GM18873 (cell line): ENCODE results near the gene ELFN1.

Experiments
- ATAC-seq: cut with Tn5 transposase; IDR thresholded peaks from one replicate; pipeline ENCODE4 v1.9.1; 2021; ENCODE audit warnings: mild to moderate bottlenecking, moderate library complexity, moderate number of reproducible peaks; ENCODE audit not compliant: unreplicated experiment, low FRiP score

The ELFN1 gene

DNA sequence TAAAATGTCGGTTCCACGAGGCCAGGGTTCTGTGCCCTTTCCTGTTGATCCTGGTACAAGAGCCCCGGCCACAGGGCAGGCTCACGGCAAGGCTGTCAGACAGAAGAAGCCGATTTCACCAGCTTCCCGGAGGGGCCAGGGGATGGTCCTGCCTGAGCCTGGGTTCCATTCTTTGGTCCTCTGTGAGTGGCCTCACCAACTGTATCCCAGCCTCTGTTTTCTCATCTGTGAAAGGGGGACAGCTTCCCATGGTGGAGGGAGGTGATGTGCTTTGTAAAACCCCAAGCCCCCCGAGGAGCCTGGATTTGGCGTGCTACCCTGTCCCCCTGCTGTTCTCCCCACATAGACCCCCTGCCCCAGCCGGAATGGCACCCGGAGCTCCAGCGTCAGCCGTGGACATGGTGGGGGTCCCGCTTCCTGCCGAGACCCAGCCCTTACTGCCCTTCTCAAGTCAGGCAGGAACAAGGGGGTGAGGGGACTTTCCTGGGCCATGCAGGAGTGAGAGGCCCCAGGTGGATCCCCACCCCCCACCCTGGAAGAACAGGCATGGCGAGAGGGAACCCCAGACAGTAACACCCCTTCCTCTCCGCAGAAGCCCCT lies 28.3 kb upstream of the ELFN1 start:
- ATAC-seq: no peak

DNA sequence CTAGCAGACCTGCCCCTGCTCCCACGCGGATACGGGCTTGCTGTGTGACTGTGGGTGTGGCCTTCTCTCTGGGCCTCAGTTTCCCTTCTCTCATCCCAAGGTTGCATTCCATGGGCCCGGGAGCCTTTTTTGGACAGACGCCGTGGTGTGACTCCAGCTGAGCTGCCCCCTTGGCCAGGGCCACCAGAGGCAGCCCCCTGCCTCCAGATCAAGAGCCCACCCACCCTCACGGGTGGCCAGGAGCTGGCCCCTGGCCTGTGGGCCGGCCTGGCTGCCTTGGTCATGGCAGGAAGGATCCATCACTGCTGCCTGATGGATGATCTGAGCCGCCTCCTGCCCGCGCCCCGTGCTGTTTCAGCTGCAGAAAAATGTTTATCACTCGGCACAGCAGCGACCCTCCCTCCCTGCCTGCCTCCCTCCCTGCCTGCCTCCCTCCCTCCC lies 27.8 kb upstream of the ELFN1 start:
- ATAC-seq: no peak

DNA sequence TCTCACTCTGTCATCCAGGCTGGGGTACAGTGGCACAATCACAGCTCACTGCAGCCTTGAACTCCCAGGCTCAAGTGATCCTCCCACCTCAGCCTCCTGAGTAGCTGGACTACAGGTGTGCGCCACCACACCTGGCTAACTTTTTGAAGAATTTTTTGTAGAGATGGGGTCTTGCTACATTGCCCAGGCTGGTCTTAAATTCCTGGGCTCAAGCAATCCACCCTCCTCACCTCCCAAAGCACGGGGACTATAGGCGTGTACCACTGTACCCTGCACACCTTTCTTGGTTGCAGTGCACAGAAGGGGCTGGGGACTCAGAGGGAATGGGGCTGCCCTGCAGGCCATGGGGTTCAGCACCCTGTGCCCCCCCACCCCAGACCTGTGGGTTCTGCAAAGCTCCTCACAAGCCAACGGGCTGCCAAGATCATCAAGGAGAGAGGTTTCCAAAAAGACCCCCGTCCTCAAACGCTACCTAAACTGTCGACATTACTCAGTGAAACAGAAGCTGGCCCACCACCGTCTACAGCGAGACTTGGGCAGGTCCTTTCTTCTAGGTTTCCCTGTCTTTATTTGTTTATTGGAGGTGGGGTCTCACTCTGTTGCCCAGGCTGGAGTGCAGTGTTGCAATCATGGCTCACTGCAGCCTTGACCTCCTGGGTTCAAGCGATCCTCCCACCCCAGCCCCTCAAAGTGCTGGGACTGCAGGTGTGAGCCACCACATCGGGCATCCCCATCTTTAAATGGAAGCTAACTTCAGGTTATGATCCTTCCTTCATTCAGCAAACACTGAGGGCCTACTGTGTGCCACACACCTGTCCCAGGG lies 26.6 kb upstream of the ELFN1 start:
- no peak for ATAC-seq

DNA sequence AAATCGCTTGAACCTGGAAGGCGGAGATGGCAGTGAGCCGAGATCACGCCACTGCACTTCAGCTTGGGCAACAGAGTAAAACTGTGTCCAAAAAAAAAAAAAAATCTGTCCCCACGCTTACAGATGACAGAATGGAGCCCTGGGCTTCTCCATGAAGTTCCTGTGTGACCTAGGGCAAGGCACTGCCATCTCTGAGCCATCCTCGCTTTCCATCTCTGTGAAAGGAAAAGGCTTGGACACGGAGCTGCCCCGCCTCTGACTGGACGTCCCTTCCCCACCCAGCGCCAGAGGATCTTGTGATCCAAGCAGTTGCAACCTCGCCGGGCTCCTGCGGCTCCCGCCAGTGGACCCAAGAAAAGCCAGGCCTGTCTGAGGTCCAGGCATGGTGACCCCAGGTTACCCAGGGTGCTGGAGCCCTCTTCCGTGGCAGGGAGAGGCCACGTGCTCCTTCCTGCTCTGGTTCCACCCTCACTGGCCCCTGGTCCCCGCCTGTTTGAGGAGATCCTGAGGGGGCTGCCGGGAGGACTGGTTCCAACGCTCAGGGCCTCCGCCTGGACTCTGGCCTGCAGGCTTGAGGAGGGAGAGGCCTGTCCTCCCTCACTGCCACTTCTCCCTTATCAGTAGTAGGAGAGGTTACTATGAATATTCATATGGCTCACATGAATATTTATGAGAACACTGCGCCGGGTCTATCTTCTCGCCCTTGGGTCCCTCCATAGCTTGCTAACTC lies 25.6 kb upstream of the ELFN1 start:
- ATAC-seq: no peak

DNA sequence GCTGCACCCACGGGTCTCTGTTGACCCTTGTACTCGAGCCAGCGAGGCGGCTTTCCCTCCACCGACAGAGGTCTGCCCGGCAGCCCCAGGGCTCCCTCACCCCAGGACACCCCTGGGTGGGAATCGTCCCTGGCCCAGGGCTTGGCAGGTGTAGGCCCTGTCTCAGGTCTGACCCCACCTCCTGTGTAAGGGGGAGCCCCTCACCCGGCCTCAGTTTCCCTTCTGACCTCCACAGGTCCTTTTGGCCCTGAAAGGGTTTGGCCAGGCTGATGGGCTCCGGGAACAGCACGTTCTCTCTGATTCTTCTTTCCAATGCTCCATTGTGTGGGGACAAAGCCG lies 25.0 kb upstream of the ELFN1 start:
- ATAC-seq: no peak

DNA sequence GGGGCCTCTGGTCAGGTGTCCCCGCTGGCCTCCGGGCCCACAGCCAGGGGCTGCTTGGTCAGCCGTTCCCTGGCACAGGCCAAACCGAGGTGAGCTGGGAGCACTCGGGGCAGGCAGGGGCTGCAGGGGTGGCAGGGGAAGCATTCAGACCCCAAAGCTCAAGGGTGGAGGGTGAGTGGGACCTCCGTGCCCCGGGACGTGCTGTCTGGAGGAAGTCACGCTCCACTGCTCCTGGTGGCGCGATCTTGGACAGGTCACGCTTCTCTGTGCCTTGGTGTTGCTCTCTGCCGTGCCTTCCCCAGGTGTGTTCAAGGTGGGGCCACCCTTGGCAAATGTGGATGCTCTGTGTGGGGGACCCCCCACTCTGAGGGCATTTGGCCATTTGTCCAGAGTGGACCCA lies 24.6 kb upstream of the ELFN1 start:
- no peak for ATAC-seq

DNA sequence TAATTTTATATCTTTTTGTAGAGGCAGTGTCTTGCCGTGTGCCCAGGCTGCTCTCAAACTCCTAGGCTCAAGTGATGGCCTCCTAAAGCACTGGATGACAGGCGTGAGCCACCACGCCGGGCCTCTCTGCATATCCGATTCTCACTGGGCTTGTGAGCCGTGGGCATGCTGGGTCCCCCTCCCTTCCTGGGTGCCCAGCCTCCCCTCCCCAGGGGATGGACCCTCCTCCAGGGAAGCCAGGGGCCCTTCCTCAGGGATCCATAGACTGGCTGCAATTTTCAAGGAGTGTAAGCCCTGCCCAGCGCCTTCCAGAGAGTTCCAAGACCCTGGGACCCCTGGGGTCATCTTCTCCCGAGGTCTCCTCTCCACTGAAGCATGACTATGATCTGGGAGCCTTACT lies 23.7 kb upstream of the ELFN1 start:
- no peak for ATAC-seq

DNA sequence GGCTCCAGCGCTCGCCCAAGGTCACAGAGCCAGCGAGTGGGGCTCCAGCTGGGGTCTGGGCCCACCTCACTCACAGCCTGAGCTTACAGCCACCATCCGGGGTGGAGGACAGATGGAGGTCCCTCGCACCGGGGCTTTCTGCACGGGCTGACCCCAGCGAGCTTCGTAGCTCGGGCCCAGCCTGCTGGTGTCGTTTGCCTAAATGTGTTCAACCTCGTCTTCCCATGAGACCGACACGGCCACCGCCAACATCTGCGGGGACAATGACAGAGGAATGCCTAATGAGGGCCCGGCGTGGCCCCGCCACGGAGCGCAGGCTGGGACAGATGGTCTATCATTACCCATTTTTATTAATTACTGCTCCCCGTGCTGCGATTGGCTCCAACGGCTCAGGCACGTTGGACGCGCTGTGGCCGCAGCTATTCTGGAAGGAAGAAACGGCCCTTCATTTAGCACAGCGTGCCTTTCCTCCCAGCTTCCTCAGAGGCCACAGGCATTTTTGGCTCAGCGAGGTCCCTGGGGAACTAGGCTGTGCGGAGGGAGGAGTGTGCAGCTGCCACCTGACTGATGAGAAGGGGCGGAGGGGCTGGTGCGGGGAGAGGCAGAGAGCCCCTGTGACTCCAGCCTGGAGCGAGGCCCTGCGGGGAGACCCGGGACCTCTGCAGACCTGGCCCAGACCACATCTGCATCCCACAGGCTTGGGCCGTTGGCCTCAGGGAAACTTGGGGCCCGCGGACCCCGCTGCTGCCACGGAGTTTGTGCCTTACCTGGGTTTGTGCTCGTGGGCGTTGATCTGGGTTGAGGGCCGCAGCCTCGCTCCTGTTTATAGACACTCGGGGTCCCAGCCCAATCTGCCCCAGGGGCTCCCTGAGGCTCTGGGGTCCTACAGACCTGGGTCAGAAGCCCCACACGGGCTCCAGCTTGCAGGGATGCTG lies 22.9 kb upstream of the ELFN1 start:
- ATAC-seq: no peak

DNA sequence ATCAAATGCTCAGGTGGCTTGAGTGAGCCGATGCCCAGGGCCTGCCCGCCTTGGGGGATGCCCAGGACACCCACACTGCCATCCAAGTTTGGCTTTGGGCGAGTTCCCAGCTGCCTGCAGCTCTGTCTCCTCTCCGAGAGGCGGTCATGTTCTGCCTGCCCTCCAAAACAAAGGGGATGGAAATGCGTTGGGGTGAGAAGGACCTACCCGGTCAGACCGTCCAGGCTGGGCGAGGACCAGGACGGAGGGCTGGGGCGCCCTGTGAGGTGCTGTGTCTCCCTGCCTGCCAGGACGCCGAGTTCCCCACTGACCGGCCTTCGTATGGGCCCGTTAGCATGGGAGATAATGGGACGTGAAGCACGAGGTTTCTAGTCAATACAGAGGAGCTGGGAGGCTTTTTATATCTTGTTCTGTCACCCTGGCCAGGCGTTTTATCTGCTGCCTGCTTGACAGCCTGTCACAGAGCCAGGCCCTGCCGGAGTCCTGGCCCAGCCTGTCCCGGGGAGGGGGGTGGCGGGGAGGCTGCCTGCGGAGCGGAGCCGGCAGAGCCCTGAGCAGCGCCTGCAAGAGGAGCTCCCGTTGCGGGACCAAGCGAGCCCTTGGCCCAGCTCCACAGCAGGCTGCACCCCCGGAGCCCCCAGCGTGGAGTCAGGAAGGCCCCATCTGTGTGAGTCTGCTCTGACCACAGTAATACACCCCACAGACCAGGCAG lies 22.0 kb upstream of the ELFN1 start:
- ATAC-seq: no peak

DNA sequence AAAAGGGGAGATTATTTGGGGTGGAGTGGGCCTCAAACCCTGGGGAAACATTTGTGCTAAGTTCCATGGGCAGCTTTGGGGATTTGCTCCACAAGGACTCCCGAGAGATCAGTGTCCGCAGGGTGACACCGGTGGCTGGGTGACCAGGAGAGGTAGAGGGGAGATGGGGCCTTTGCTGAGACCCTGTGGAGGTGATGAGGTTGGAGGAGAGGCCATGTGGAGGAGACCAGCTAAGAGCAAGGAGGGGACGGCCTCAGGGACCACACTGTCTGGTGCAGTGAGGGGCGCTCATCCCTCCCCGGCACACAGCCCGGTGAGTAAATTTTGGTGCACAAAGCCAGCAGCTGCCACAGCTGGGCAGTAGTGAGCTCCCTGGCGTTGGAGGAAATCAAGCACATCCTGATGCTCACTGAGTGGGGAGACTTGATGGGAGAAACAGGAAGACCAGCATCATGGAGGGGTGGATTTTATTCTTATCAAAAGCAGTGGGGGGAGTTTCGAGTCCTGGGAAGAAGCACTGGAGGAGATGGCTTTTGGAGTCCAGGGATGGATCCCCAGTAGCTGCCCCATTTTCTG lies 20.2 kb upstream of the ELFN1 start:
- no peak for ATAC-seq

DNA sequence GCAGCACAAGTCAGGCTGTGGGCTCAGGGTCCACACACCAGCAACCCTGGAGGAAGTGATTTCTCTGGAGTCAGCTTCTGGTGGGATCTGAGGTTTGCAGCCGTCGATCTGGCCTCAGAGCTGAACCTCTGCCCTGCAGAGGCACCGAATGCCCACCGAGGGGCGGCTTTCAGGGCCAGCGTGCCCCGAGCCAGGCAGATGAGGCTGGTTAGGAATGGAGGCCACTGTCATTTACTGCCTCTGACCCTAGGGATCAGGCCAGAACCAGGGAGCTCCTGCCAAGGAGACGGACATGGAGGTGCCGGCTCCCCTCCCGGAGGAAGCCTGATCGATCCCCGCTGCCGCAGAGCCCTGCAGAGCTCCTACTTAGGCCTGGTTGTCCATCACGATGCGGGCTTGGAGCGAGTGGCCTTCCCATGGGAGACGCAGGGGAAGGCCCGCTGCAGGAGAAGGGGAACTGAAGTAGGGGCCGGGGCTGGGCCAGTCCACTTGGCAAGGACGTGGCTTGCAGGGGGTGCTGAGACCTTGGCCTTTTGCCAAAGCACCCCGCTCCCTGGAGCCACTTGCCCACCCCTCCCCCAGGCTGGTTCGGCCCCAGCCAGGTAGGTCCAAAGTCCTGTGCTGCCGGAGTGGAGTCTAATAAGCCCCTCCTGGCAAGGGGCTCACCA lies 19.6 kb upstream of the ELFN1 start:
- no peak for ATAC-seq

DNA sequence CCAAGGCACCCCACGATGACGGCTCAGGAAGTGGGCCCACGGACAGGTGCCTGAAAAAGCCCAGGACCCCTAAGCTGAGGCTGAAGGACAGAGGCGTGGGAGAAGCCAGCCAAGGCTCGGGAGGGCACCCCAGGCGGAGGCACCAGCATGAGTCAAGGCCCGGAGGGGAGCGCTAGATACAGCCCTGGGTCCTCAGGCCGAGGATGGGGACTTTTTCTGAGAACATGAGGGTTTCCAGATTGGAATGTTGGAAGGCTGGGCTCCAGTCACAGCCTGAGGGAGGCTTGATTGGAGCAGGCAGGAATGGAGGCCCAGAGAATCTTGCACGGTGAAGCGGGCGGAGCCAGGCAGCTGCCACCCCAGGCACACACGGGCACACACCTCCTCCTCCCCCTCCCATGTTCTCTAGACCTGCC lies 19.0 kb upstream of the ELFN1 start:
- ATAC-seq: no peak

DNA sequence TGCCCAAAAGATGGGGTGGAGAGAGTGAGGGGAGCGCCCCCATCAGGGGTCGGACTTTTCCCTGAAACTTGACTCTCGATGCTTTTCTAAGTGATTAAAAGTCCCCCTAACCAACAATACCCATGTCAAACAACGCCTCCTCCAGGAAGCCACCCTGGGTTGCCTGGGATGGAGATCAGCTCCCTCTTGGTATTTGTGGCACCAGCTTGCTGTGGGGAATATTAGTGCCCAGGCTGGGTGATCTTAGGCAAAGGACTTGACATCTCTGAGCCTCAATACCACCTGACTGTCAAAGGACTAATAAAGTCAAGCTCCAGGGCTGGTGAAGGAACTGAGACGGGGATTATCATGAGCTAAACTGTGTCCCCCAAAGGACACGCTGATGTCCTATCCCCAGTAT lies 18.2 kb upstream of the ELFN1 start:
- no peak for ATAC-seq

DNA sequence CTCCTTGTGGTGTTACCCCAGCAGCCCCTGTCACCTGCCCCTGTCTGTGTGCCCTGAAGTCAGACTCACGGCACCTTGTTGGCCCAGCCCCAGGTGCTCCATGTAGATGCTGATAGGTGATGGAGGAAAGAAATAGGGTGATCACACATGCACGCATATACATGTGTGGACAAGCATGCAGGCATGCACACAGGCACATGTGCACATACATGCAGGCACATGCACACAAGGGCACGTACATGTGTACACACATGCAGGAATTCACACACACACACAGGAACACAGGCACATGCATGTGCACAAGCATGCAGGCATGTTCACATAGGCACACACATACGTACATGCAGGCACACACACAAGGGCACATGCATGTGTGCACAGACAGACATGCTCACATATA lies 16.6 kb upstream of the ELFN1 start:
- no peak for ATAC-seq

DNA sequence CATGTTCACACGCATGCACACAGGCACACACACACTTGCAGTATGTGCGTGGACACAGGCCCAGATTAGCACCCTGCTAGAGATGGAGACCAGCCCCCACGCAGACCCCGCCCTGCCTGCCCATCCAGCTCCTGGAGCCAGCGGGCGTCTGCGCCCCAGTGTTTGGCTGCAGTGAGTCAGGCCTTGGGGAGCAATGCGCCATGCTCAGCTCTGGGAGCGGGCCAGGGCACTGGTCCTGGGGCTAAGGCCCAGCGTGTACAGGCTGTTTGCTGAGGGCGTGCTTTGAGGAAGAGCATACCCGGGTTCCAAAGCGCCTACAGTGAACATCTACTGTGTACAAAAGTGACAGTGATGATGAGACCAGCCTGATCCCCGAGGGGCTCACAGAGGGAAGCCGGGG lies 16.0 kb upstream of the ELFN1 start:
- ATAC-seq: no peak

DNA sequence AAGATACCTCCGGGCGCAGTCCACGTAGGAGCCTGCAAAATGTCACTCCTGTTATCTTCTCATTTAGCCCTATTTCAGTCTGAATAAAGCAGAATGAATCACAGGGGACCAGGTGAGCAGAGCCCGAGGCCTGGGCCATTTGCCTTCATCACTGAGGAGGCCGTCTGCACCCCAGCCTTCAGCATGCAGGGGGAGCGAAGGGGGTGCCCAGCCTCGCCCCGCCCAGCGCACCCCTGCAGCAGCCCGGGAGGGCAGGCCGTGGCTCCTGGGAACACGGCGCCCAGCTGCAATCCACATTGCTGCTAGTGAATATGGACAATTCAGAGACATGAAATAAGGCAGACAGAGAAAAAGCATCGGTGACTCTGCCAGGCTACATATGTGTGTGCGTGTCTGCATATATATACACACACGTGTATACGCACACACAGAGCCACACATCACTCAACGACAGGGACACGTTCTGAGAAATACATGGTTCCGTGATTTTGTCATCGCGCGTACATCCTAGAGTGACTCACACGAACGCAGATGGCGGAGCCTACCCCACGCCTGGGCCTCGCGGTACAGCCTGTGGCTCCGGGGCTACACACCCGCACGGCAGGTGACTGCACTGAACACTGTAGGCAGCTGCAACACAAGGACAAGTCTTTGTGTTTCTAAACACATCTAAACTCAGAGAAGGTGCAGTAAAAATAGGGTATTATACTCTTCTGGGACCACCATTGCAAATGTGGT lies 15.2 kb upstream of the ELFN1 start:
- no peak for ATAC-seq

DNA sequence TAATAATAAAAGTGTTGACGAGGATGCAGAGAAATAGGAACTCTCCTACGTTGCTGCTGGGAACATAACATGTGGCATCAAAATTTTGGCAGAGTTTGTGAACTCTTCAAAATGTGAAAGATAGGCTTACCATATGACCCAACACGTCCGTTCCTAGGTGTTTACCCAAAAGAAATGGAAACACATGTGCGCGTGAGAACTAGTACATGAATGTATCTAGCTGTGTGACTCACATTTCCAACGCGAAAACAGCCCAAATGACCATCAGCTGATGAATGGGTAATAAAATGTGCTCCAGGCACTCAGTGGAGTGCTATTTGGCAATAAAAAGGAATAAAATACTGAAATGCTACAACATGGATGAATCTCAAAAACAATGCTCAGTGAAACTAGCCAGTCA lies 10.4 kb upstream of the ELFN1 start:
- ATAC-seq: no peak

DNA sequence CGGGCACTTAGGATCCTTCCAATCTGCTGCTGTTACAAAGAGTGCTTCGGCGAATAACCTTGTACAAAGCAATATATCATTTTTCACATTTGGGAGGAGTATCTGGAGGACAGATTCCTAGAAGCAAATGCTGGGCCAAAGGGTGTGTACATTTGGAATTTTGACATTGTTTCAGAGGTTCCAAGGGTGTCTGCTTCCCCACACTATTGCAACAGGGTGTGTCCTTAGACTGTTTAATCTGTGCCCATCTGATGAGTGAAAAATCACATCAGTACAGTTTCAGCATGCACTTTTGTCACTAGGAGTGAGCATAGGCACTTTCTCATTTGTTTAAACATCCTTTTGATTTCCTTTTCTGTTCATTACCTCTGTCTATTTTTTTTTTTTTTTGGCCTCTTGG lies 8.6 kb upstream of the ELFN1 start:
- no peak for ATAC-seq

DNA sequence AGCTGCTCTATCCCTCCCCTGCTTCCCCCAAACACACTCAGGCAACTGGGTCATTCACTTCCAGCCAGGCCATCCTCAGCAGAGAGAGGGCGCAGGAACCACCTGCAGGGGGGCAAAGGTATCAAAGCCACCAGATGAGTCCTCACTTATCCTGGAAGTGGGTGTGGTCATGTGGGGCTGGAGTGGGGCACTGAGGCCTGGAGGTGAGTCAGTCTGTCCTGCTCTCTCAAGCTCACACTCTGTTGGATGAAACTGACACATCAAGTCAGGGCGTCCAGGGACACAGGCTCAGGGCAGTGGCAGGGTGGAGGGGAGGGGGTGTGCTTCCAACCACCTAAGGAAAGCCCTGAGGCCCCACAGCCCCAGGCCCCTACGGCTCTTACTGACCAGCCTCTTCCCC lies 8.0 kb upstream of the ELFN1 start:
- no peak for ATAC-seq
